Measurements from ENCODE around the gene HBM.
"Not testable (repeated sequence)": the region's sequence is repeated elsewhere in the genome, so short reads cannot be mapped to it uniquely, and the experiment has no call there.

The HBM gene, protein sequence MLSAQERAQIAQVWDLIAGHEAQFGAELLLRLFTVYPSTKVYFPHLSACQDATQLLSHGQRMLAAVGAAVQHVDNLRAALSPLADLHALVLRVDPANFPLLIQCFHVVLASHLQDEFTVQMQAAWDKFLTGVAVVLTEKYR

DNA sequence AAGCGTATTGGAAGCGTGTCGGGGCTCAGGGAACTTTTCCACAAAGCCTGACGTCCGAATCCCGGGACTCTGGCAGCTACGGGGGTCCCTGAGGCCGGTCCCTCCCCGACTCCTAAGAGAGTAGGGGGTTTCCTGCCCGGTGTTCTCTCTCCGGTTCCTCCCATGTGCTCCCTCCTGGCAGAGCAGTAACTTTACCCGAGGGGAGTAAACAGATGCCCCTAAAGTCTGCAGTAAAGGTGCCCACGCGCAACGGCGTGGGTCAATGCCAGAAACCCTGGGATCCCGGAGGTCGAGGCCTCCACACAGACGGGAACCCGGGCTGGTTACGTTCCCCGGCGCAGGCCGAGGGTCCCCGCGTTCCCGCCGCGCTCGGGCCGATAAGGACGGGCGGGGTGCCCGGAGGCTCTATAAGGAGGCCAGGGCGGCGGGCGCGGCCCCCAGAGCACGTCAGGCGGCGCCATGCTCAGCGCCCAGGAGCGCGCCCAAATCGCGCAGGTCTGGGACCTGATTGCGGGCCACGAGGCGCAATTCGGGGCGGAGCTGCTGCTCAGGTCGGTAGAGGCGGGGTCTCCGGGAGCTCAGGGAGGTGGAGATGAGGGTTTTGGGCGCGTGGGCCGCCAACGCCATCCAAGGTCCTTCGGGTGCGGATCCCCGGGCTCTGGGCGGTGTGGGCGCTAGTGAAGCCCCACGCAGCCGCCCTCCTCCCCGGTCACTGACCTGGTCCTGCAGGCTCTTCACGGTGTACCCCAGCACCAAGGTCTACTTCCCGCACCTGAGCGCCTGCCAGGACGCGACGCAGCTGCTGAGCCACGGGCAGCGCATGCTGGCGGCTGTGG lies at the start of gene HBM:
Gene HBM (plus strand): TSS at position 440 of the 836 bp plus-strand sequence. CDS start 20 bp downstream, at position 460.
- DNase-seq = peak in 1 of 2 experiments; percentile 13

DNA sequence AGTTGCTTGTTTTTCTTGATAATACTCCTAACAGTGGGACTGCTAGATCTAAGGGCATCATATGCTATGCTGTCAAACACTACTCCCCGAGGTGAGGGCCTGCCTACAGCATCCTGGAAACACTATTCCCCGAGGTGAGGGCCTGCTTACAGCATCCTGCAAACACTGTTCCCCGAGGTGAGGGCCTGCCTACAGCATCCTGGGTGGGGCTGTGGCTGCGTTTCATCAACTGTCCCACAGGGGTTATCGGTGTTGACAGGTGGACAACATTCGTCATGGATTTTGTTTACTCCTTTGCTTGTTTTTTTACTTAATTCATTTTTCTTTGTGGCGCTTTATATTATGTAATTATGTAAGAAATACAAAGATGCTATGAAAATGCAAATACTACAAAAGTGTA lies 49.8 kb upstream of the HBM start:
- no peak for DNase-seq

DNA sequence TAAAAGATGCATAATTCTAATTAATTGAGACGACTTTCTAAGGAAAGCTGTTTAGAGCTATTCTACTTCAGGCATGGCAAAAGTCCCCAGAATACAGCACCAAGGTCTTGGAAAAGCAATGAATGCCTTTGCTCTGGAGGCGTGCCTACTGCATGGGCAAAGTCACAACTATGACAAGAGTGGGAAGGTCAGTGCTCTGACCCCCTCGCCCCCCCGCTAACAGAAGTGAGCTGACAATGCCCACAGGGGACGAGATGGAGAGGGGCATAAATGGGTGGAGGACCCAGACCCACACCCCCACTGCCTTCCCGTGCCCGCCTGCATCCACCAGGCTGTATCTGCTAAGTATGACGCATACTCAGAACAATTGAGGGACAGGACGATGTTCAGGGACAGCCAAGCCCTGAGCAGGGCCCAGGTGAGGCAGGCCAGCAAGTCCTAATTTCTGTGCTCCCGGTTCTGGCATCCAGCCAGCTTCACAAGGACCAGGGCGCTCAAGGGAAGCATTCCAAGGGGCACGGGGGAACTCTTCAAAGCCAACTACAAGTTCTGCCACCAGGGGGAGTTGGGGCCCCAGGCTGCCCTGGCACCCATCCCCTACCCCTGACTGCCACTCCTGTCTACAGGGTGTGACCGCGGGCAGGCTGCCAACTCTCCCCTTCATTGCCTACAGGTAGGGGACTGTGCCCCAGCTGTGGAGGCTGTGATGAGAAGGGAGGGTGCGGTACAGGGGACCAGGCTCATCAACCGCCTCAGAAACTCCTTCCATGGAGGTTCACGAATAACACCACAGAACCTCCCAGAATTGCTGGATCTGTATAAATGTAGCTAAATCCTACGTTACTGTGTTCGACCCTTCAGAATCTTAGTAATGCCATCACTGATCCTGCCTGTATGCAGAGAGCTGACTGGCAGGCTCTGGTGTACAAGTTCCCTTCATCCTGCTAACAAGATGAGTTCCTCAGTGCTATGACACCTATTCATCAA lies 48.1 kb upstream of the HBM start:
- DNase-seq = peak; percentile 65

DNA sequence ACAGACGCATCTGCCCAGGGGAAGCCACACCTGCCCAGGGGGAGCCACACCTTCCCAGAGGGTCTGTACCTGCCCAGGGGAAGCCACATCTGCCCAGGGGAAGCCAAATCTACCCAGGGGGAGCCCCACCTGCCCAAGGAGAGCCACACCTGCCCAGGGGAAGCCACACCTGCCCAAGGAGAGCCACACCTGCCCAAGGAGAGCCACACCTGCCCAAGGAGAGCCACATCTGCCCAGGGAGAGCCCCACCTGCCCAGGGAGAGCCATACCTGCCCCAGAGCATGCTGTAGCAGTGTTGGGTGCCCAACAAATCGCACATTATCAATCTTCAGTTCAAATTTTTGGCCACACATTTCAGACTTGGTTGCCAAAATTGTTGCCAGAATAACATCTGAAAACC lies 46.9 kb upstream of the HBM start:
- no peak for DNase-seq

DNA sequence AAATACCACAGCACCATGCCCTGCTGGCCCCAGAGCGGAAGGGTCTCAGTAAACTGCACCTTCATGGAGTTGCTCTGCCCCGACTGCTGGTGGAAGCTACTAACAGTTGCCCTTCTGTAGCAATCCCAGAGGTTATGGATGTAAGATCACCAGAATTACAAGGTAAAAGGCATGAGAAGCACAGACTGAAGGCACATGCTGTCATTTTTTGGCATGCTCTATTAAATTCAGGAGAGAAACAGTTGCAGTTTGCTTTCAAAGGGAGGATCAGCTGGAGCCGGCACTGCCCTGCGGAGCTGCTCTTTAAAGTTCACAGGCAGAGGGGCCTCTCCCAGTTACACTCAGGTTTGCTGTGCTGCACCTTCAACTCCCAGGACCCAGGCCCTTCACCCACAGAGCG lies 46.5 kb upstream of the HBM start:
- DNase-seq = no peak

DNA sequence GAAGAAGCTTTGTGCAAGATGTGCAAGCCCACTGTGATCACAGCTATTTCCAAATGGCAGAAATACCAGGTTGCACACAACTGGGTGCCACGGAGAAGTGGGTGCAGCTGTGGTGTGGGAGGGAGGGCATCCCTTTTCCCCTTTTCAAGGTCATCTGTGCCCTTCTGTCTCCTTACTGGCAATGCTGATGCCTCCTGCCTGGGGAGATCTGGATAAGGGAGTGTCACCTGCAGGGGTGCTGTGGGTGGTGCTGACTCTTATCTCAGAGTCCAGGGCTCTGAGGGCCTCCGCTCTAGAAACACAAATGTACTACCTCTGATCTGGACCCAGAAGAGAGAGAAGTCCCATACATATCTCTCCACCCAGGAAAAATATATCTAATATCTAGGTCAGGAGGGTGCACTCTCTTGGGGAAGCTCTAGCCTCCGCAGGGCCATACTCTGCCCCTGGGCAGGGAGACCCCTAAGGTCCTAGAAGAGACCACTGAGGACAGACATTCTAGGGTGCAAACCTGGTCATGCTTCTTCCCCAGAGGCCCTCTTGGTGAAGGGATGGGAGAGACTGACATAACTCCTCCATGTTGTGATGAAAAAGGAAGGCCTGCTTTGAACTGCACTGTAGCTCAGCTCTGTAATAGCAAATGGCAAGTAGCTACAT lies 45.8 kb upstream of the HBM start:
- DNase-seq = no peak

DNA sequence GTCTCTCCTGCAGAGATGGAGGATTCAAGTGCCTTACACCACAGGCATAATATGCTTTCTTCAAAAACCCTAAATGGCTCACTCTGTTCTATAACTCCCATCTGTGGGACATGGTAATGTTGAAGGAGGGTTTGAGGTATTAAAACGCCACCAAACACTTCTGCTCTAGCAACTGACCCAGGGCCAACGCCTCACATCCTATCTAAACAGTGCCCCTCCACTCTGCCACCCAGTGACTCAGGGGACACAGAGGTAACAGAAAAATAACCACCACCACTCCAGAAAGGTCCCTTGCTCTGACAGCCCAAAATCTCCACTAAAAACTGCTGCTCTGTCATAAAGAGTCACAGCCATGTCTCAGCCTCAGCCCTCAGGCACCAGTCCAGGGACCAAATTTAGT lies 45.0 kb upstream of the HBM start:
- DNase-seq = no peak

DNA sequence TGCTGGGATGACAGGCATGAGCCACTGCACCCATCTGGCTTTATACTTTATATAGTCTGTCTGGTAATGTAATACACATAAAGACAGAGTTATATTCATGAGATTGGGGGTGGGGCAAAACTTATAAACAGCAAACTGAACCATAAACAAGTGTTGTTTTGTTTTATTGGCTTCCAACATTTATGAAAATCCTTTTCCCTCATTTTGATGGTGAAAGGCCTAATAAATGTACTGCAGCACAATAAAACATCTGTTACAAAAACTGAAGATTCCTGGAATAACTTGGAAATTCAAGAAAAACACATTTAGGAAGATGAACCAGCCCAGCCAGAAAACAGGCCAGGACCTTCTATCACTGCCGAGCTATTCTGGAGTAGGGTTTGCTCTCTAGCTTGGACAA lies 43.4 kb upstream of the HBM start:
- DNase-seq = no peak

DNA sequence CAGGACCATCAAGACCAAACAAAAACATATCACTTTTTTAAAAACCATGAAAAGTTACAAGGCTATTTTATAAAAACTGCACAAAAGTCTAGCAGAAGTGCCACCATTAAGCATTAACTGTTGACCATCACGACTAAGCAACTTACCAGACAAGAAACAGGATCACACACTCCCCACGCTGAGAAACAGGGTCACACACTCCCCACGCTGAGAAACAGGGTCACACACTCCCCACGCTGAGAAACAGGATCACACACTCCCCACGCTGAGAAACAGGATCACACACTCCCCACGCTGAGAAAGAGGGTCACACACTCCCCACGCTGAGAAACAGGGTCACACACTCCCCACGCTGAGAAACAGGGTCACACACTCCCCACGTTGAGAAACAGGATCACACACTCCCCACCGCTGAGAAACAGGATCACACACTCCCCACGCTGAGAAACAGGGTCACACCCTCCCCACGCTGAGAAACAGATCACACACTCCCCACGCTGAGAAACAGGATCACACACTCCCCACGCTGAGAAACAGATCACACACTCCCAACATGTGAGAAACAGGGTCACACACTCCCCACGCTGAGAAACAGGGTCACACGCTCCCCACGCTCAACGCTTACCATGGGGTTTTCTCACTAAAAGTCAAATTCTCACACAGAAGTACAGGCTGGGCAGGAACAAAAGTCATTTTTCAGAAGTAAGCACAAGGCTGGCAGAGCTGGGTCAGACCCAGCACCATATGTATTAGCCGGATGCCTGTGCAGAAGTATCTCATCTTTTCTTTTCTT lies 42.0 kb upstream of the HBM start:
- not testable (repeated sequence) for DNase-seq

DNA sequence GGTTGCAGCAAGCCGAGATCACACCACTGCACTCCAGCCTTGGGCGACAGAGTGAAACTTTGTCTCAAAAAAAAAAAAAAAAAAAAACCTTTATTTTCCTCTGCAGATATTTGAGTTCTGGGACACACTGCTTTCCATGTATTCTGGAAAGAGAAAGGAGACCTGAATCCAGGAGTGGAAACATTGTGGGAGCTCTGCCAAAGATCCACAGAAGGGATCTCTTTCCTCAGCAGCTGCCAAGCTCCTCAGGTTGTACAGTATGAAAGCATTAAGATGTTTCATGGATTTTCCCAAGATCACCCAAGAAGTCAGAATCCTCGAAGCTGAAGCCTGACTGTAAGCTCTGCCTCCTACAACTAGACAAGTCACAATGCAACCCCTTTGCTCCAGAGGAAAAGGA lies 40.8 kb upstream of the HBM start:
- DNase-seq = no peak

DNA sequence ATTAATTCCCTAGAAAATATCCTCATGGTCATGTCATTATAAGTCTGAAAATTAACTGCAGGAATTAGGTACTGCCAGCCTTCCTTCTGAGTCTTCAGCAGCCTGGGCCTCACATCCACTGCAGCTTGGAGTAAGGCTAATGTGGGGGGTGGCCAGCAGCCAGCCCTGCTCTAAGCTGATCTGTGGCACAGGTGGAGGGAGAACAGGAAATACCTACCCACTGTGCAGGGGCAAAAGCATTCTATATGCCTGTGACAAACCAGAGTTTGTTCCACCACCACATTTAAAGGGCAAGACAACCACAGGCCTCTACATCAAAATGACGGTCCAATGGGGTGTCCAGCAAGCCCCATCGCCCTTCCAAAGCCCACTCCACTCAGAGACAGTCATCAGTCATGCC lies 36.7 kb upstream of the HBM start:
- DNase-seq = no peak

DNA sequence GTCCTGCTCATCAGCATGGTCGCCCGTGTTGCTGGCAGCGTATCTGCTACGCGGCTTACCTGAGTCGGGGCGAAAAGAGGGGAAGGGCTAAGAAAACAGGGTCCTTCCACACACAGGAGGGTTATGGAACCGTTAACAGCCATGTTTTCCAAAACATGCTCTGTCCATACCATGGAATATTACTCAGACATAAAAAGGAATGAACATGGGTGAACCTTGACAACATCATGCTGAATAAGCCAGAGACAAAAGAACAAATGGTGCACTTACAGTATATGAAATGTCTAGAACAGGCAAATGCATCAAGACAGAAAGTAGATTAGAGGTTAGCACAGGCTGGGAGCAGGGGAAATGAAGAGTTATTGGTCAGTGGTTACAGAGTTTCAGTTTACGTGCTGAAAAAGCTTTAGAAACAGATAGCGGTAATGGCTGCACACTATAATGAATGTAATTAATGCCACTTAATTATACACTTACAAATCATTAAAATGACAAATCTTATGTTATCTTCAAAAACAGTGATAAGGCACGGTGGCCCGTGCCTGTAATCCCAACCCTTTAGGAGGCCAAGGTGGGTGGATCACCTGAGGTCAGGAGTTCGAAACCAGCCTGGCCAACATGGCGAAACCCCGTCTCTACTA lies 35.1 kb upstream of the HBM start:
- no peak for DNase-seq

DNA sequence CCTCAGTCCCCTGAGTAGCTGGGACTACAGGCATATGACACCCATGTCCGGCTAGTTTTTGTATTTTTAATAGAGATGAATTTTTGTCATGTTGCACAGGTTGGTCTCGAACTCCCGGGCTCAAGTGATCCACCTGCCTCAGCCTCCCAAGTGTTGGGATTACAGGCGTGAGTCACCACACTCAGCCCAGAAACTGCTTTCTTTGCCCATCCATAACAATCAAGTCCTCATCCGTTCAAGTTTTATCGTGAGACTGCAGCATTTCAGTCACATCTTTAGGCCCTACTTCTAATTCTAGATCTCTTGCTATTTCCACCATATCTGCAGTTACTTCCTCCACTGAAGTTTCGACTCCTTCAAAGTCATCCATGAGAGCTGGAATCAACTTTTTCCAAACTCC lies 33.7 kb upstream of the HBM start:
- no peak for DNase-seq

DNA sequence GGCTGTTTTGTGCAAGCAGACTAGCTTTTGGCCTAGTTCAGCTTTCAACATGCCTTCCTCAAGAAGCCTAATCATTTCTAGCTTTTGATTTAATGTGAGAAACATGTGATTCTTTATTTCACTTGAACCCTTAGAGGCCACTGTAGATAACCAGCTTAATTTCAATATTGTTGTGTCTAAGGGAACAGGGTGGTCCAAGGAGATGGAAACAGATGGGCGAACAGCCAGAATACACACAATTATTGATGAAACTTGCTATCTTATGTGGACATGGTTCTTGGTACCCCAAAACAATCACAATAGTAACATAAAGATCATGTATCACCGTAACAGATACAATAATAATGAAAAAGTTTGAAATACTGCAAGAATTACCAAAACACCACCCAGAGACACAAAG lies 32.1 kb upstream of the HBM start:
- no peak for DNase-seq

DNA sequence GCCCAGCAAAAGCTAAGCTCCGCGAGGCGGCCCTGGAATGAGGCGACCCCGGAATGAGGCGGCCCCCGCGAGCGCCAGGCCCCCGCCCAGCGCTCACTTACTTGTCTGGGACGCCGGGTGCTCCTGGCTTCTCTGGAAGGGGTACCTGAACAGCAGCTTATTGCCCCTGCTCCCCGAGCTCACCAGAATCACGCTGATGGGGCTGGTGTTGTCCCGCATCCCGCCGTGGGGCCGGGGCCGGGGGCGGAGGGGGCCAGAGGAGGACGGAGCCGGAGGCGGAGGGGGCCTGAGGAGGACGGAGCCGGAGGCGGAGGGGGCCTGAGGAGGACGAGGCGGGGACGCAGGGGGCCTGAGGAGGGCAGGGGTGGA lies 27.7 kb upstream of the HBM start:
- DNase-seq = peak; percentile 13 to 24

DNA sequence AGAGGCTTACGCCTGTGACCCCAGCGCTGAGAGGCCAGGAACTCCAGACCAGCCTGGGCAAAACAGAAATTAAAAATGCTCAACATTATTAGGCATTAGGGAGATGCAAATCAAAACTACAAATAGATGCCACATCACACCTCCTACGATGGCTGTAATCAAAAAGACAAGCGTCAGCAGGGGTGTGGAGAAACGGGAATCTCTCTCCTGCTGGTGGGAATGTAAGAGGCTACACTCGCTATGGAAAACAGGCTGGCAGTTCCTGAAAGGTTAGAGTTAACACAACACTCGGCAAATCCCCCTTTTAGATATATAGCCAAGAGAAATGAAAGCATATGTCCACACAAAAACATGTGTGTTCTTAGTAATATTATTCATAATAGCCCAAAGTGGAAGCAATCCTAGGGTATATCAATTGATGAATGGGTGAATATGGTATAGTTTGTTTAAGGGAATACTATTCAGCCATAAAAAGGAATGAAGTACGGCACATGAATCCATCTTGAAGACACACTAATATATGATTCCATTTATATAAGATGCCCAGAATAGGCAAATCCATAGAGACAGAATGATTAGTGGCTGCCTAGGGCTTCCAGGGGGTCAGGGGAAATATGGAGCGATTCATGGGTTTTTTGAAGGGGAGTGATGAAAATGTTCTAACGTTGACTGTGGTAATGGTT lies 25.5 kb upstream of the HBM start:
- DNase-seq = no peak

DNA sequence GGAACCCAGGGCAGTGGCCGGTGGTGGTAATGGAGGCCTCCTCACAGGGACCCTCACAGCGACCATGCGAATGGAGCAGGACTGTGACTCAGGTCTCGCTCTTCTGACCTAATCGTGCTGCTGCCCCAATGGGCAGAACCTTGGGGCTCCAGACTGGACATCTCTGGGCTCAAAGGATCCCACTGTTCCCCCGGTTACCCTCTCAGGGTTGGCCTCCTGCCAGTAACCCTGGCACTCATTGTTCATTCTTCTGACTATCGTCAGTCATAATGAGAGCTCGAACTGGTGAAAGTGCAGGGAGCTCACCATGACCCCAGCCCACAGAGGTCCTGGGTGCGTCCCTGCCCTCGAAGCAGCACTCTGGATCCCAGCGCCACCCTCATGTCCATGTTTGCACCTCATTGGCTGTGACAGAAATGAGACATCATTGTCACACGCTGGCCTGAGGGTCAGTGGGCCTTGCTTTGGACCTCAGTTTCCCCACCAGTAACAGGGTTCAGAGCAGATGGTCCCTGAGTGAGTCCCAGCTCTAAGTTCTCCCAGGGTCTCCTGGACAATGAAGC lies 23.3 kb upstream of the HBM start:
- no peak for DNase-seq

DNA sequence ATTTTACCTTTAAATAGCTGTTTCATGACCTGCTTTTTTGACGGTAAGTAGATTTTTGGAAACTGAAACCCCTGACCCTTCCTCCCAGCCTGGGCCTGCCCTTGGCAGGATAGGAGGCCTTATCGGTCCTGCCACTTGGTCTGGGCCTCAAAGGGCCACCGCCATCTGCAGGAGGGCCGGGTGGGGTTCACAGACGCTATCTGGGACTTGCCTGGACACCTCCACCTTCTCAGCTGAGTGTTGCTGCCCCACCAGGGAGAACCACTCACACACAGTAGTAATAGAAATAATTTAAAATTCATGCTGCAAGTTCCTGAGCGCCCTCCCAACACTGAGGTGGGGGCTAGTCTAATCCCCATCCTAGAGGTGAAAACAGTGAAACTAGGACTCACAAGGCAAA lies 22.7 kb upstream of the HBM start:
- DNase-seq = no peak

DNA sequence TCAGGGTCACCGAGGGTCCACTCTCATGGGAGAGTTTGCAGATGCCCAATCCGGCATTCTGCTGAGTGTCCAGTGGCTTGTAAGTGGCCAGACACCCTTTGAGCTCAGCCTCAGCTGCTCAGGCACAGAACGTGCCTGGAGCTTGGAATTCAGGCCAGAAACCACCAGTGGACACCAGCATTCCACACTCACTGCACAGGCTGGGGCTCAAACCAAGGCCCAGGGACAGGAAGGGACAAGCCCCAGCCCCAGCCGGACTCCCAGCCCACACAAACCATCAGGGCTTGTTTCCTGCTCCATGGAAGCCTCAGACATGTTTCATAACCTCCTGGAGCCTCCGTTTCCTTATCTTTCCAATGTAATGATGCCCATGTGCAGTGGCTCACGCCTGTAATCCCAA lies 22.3 kb upstream of the HBM start:
- no peak for DNase-seq

DNA sequence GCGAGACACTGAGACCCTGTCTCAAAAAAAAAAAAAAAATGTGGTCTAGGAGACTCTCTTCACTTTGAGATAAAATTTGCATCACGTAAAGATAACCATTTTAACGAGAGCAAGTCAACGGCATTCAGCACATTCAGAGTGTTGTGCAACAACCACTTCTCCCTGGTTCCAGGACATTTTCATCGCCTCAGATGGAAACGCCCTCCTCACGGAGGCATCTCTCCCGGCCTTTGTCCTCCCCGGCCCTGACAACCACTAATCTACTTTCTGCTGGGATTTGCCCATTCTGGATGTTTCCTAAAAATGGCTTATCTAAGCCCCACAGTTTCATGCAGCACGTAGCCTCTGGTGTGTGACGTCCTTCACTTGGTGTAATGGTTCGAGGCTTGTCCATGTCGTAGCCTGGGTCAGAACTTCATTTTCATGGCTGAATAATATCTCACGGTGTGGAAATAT lies 21.0 kb upstream of the HBM start:
- no peak for DNase-seq

DNA sequence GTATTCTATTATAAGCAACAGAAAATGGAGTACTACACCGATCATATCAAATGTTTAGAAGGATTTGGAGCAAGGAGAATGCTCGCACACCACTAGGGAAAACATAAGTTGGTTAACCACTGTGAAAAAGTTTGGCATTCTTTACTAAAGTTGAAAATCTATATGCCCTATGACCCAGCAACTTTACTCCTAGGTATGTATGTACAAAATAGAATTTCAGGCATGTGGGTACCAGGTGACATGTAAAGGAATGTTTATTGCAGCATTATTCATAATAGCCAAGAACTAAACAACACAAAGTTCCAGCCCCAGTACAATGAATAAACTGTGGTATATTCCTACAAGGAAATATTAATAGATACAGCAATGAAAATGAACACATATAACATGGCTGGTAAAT lies 19.1 kb upstream of the HBM start:
- DNase-seq = no peak

Measured in activated CD4-positive, alpha-beta T cell treated with anti-CD3 and anti-CD28 coated beads, Interleukin-2, amount 50 U/mL, for 4 hours (primary cell).